C4-2B (cell line): ENCODE data around the gene ANXA2.

Source experiments
- CTCF ChIP-seq: fragments of 450-650 bp; conservative IDR thresholded peaks from 2 replicates; pipeline ENCODE4 v1.5.1; 2017; ENCODE audit warnings: mild to moderate bottlenecking
- ZFX ChIP-seq: fragments of 450-650 bp; IDR thresholded peaks from 2 replicates; pipeline ENCODE4 v1.6.1; 2017

DNA sequence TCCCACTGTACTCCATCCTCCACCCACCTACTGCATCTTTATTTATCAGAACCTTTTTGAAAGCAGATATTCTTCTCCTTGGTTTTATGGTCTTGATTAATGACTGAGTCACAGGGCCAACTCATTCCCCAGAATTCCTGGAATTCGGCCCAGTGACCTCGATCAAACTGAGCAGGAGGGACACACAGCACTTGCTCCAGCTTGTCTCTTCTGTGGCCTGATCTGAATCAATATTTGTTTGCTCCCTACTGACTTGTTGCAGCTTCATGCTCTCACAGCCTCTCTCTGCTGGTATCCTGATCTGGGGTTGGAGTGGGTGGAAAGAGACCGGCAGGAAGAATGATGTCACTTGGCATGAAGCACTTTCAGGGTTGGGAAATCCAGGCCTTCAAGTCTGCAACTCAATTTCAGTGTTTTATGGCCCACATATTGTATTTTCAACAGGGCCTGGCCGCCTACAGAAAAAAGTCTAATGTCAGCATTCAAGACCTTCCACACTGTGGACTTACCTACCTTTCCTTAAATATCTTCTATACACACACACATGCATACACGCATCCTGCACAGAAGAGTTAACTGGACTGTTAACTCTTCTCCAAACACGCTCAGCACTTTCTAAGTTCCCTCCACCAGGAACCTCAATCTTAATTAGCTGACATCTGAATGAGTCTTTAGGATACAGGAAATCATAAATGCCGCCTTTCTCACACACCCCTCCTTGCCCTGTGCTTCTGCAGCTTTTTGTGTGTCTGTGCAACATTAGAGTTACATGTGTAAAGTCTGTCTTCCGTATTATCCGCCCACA lies 4.6 kb downstream of the ANXA2 start:
- TF ChIP-seq CTCF (no peak), ZFX (peak; percentile 37)
